Posterior vena cava (tissue), 2 donors: ENCODE measurements around the gene KNCN. TPM values are rescaled to one million over a fixed set of nuclear protein-coding genes. Genes with fewer than 3 reads are reported as not detected.

Source experiments
- DNase-seq: peaks from one replicate; pipeline ENCODE4 v3.0.0-alpha.2; 2020; ENCODE audit warnings: low spot score
- intact Hi-C, 2 donors: fragments of 100-400 bp; cut with DNase I; formaldehyde crosslinking; loops; one replicate each; pipeline versions ENCODE4 v1.14.1 to v1.14.2; 2022 to 2023
- long read RNA-seq, 2 donors: library from polyadenylated mRNA; unstranded; transcript quantifications; one replicate each; pipeline ENCODE4 v2.0.0, GENCODE V29; 2020 to 2021
- total RNA-seq, 2 donors: library from RNA; stranded (reverse); fragmentation: NEBNext Ultra II Directional; extraction: Animal tissue kit (Norgen Biotek cat#: 25700); gene quantifications; one replicate each; pipeline ENCODE4 v1.2.1, GENCODE V29; 2021
- donor health status: DM: yes; HTN: yes; CAD: no.
- donor health status: DM: yes; HTN: yes; CAD: no.

Gene KNCN
- total RNA-seq: not detected
- long read RNA-seq, donor 1: 0 reads
- long read RNA-seq, donor 2: 0 reads

DNA sequence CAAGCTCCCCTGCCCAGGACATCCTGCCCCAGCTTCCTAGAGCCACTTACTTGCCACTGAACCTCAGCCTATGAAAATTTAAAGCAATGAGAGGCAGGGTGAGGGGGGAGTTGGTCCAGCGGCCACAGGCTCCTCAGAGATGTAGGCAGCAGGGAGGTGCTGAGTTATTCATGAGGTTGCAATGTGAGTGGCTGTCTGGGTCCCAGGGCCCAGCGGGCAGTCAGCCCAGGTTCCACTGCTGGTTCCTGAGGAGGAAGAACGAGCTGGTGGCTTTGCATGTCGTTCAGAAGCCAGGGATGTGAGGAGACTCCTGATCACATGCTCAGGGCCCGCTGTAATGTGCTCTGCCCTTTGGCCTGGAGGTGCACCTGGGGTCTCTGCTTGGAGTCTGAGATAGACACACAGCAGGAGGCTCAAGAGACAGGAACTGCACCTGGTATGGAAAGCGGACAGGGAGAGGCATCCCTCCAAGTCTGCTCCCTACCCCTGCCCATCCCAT is at the start of gene KNCN:
KNCN (minus strand) TSS at position 51 of the 499 bp plus-strand sequence. CDS start 432 bp downstream, outside the sequence.
- DNase-seq: no peak
- intact Hi-C loops: no loop called here

- no peak for DNase-seq
- intact Hi-C loops: no loop called here
These were observed 47.9 kb upstream of the KNCN start for GRCh38 chr1:46599059-46599970.

GRCh38 chr1:46596846-46597245 is 45.4 kb upstream of the KNCN start:
- intact Hi-C loops: no loop called here
- DNase-seq: no peak

DNA sequence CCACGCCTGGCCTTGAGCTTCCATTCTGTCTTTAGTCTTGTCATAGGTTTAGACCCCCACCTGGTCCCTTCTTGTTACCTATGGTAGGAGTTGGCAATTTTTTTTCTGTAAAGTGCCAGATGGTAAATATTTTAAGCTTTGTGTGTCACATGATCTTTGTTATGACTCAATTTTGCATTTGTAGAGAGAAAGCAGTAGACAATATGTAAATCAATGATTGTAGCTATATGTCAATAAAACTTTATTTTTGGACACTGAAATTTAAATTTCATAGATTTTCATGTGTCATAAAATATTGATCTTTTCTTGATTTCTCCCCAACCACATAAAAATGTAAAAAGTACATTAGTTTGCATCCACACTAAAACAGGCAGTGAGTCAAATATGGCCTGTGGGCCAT is 44.6 kb upstream of the KNCN start:
- intact Hi-C loops: no loop called here
- no peak for DNase-seq

- DNase-seq: peak; percentile 92
- intact Hi-C loops: no loop called here
These were observed 43.7 kb upstream of the KNCN start for GRCh38 chr1:46595127-46595526.

GRCh38 chr1:46594063-46594462 is 42.6 kb upstream of the KNCN start:
- no peak for DNase-seq
- intact Hi-C loops: no loop called here

GRCh38 chr1:46592823-46593222 is 41.4 kb upstream of the KNCN start:
- DNase-seq: no peak
- intact Hi-C loops: no loop called here

- intact Hi-C loops: no loop called here
- DNase-seq: no peak
These were observed 38.1 kb upstream of the KNCN start for GRCh38 chr1:46589529-46589928.

DNA sequence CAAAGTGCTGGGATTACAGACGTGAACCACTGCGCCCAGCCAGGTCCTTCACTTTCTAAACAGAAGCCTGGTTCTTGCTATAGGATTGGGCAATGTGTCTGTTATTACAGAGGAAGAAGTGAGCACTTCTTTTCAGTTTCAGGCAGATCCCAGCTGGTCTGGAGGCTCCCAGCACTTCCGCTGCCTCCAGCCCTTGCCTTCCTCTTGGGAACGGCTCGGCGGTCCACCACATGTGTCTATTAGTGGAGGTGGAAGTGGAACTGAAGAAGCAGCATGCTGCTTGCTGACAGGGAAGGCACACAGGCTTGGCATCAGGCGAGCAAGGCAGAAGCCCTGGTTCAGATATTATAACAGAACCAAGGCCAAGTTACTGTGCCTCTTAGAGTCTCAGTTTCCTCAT is 35.6 kb upstream of the KNCN start:
- DNase-seq: peak; percentile 89
- intact Hi-C loops: no loop called here

GRCh38 chr1:46585312-46585938 is 34.0 kb upstream of the KNCN start:
- intact Hi-C loops: no loop called here

GRCh38 chr1:46583494-46583893 is 32.0 kb upstream of the KNCN start:
- no peak for DNase-seq
- intact Hi-C loops: no loop called here

More at GRCh38 chr1:46585312-46585938, 34.0 kb upstream of the KNCN start:
- no peak for DNase-seq

GRCh38 chr1:46582972-46583371 is 31.5 kb upstream of the KNCN start:
- DNase-seq: no peak
- intact Hi-C loops: no loop called here

GRCh38 chr1:46581681-46582455 is 30.4 kb upstream of the KNCN start:
- DNase-seq: no peak
- intact Hi-C loops: no loop called here

GRCh38 chr1:46580140-46580903 is 28.9 kb upstream of the KNCN start:
- DNase-seq: no peak
- intact Hi-C loops: no loop called here

- intact Hi-C loops: no loop called here
- DNase-seq: no peak
These were observed 26.2 kb upstream of the KNCN start for GRCh38 chr1:46577671-46578070.

DNA sequence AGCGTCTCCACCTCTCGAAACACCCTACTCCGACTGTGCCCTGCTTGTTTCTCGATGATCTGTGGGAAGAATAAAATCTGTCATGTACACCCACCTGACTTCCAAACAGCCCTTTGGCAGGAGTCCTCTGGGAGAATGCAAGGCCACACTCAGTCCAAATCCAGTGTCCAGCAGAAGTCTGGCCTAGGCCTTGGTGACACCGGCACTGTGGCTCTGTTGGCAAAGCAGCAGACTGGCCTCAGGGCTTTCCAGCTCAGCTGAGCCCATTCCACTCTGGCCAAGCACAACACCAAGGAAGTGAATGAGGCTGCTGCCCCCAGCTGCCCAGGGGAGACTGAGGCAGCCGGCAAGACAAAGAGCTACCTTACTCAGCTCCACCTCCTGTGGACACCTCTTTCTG is 25.1 kb upstream of the KNCN start:
- no peak for DNase-seq
- intact Hi-C loops: no loop called here

DNA sequence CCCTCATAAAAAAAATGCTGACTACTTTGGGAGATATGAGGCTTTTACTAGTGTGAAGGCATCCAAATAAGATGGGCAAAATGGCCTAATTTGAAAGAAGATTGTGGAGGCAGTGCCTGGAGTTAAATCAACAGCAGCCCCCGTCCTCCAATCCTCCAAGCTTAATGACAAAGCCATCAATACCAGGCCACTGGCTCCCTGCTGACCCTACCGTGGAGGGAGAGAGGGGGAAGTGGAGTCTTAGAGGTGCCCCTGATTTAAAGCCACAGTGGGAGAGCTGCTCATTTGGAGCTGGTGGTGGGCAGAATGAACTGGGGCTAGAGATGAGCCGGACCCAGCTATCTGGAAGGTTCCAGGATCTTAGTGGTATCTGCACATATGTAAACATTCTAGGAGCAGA is 24.3 kb upstream of the KNCN start:
- intact Hi-C loops: no loop called here

GRCh38 chr1:46575300-46575699 is 23.9 kb upstream of the KNCN start:
- peak; percentile 56 for DNase-seq
- intact Hi-C loops: no loop called here

More for the DNA sequence above, 24.3 kb upstream of the KNCN start:
- no peak for DNase-seq

- intact Hi-C loops: no loop called here
- DNase-seq: peak; percentile 70
These were observed 20.3 kb upstream of the KNCN start for GRCh38 chr1:46571691-46572225.
